ENCODE results near the gene LYPD3. TPM values are rescaled to one million over a fixed set of nuclear protein-coding genes. Genes with fewer than 3 reads are reported as not detected.
"Not testable (repeated sequence)": the region's sequence is repeated elsewhere in the genome, so short reads cannot be mapped to it uniquely, and the experiment has no call there.

Gene LYPD3
- 10 to 100 TPM in 1 of 5 experiments, 1 to 10 TPM in 4; 1.1 to 30.6 (median 6.1) TPM for total RNA-seq
- 1 to 10 TPM; 6.5 to 9.1 TPM for polyA plus RNA-seq
- 20.6 reads per million, percentile 51 among the genes with 10 or more reads in this experiment for total RNA-seq

DNA sequence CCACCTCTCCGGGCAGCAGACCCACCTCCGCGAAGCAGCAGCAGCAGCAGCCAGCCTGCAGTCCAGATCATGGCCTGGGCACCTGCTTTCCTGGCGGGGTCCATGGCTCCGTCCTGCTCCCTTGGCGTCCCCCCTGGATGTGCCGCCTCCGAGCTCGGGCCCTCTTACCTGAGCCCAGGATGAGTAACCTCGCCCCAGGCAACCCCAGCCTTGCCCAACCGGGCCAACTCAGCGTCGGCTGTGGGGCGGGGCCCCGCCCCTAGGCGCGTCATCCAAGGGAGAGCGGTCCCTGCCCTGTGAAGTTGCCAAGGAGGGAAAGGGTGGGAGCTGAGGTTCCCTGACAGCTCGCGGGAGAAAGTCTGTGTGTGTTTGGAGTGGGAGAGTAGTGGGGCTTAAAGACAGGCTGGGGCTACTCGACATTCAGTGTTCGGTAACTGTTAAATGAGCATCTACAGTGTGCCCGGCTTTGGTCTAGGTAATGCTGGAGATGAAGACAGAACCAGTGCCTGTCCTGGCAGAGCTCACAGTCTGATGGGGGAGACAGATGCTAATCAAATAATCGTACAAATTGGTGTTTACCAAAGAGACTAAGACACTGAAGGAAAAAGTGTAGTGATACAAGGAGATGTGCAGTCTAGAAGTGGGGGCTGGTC is at the start of gene LYPD3:
LYPD3 (minus strand) TSS at position 141 of the 653 bp plus-strand sequence; CDS start at position 104, 37 bp downstream.
- Histone ChIP-seq H3K9me3 (ENCODE audit: control insufficient read depth in 2 of 3, low read length in 3 of 3) (no peaks in the 10 kb centered on the region), H3K4me3 (ENCODE audit: low read length) (peak within 1 kb of the TSS; percentile 92), H3K4me1 (ENCODE audit: control insufficient read depth in 2 of 2, insufficient read depth in 2 of 2, low read length in 2 of 2) (peaks cover 19 to 36% of the 10 kb centered on the region in 2 donors), H3K27ac (ENCODE audit: low read depth, low read length) (peak within 1 kb of the TSS; percentile 92), H3K36me3 (ENCODE audit: control insufficient read depth in 2 of 3, insufficient read depth in 3 of 3, low read length in 3 of 3) (no peaks in the 10 kb centered on the region), H3K27me3 (ENCODE audit: control insufficient read depth in 2 of 2, insufficient read depth in 2 of 2, low read length in 2 of 2) (no peaks in the 10 kb centered on the region)
- H3K4me3 Mint-ChIP-seq, result peak within 1 kb of the TSS; percentile 87 to 99 (median 94)
- H3K4me1 Mint-ChIP-seq, result peaks cover 26 to 87% (median 69%) of the 10 kb centered on the region in 7 donors
- CTCF ChIA-PET, result interaction anchor here (0.6 to 3.5 kb wide), 5 partner anchors 9 to 54 kb away, joined by 3 to 15 read pairs (median 4); no protein-coding TSS in a partner anchor
- peaks cover 0 to 2% (median 0%) of the 10 kb centered on the region in 5 donors for H3K27me3 Mint-ChIP-seq
- peak within 1 kb of the TSS; percentile 62 to 100 (median 99) for H3K27ac Mint-ChIP-seq
- DNase-seq, result no peak
- intact Hi-C loops (cut with micrococcal nuclease), result loop anchor here in 1 of 2 donors (10.0 kb wide), 1 partner anchor 289 kb away; the partner anchor contains the start of gene SMG9
- ATAC-seq, result no peak
- POLR2A ChIA-PET, result interaction anchor here (0.7 to 5.8 kb wide), 6 partner anchors 9 to 39 kb away, joined by 3 to 64 read pairs (median 20); partner anchors contain the start of gene PHLDB3
- peaks cover 0 to 8% (median 0%) of the 10 kb centered on the region in 5 donors for H3K36me3 Mint-ChIP-seq
- no peaks in the 10 kb centered on the region for H3K9me3 Mint-ChIP-seq

DNA sequence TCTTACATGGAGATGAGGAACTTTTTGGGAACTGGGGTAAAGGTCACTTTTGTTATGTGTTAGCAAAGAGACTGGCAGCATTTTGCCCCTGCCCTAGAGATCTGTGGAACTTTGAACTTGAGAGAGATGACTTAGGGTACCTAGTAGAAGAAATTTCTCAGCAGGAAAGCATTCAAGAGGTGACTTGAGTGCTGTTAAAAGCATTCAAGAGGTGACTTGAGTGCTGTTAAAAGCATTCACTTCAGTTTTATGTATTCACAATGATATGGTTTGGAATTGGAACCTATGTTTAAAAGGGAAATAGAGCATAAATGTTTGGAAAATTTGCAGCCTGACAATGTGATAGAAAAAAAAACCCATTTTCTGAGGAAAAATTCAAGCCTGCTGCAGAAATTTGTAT is 47.0 kb upstream of the LYPD3 start:
- H3K27ac Mint-ChIP-seq, result peak overlapping the region in 2 of 9 donors; percentile 4 to 72

DNA sequence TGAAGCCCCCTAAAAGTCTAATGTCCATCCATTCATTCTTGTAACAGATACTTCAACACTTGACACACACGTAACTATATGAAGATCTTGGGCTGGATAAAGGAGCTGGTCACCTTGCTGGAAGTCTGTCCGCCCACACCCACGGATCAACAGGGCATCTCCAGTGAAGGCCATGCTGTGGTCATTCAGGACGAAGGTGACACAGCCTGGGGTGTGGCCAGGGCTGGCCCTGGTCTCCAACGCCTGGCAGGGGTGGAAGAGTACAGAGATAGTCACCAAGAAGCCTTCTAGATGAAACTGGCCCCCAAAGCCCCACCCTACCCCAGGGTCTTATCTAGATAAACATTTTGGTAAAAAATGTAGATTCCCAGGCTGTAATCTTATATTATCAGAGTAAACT is 45.9 kb upstream of the LYPD3 start:
- ATAC-seq (no peak), DNase-seq (no peak)
- H3K27me3 ChIP-seq (ENCODE audit: control insufficient read depth in 2 of 2, insufficient read depth in 2 of 2, low read length in 2 of 2), result no peaks in the 10 kb centered on the region
- peaks cover 0 to 23% (median 0%) of the 10 kb centered on the region in 3 experiments for H3K36me3 ChIP-seq (ENCODE audit: control insufficient read depth in 2 of 3, insufficient read depth in 3 of 3, low read length in 3 of 3)
- Mint-ChIP-seq H3K27ac (peak overlapping the region in 2 of 9 donors; percentile 8 to 25), H3K27me3 (no peaks in the 10 kb centered on the region), H3K4me3 (no peak overlapping the region), H3K36me3 (peaks cover 0 to 30% (median 18%) of the 10 kb centered on the region in 5 donors), H3K4me1 (peaks cover 0 to 5% (median 0%) of the 10 kb centered on the region in 7 donors), H3K9me3 (no peaks in the 10 kb centered on the region)
- H3K4me3 ChIP-seq (ENCODE audit: low read length), result no peak overlapping the region
- H3K4me1 ChIP-seq (ENCODE audit: control insufficient read depth in 2 of 2, insufficient read depth in 2 of 2, low read length in 2 of 2), result no peaks in the 10 kb centered on the region
- H3K9me3 ChIP-seq (ENCODE audit: control insufficient read depth in 2 of 3, low read length in 3 of 3), result no peaks in the 10 kb centered on the region
- intact Hi-C loops (cut with micrococcal nuclease), result no loop called here
- ChIA-PET CTCF (interaction anchor here (3.0 kb wide), 1 partner anchor 9 kb away, joined by 14 read pairs; no protein-coding TSS in a partner anchor), POLR2A (no interaction called here)
- no peak overlapping the region for H3K27ac ChIP-seq (ENCODE audit: low read depth, low read length)

More for the DNA sequence above, 47.0 kb upstream of the LYPD3 start:
- H3K4me3 ChIP-seq (ENCODE audit: low read length); intact Hi-C loops (cut with micrococcal nuclease); H3K4me1 Mint-ChIP-seq; H3K27me3 ChIP-seq (ENCODE audit: control insufficient read depth in 2 of 2, insufficient read depth in 2 of 2, low read length in 2 of 2); H3K27ac ChIP-seq (ENCODE audit: low read depth, low read length); H3K27me3 Mint-ChIP-seq; H3K4me1 ChIP-seq (ENCODE audit: control insufficient read depth in 2 of 2, insufficient read depth in 2 of 2, low read length in 2 of 2); H3K9me3 ChIP-seq (ENCODE audit: control insufficient read depth in 2 of 3, low read length in 3 of 3); CTCF ChIA-PET; DNase-seq; H3K4me3 Mint-ChIP-seq; H3K9me3 Mint-ChIP-seq; POLR2A ChIA-PET; ATAC-seq: not testable (repeated sequence)
- H3K36me3 ChIP-seq (ENCODE audit: control insufficient read depth in 2 of 3, insufficient read depth in 3 of 3, low read length in 3 of 3), result peaks cover 0 to 23% (median 0%) of the 10 kb centered on the region in 3 experiments
- H3K36me3 Mint-ChIP-seq, result peaks cover 0 to 33% (median 18%) of the 10 kb centered on the region in 5 donors

DNA sequence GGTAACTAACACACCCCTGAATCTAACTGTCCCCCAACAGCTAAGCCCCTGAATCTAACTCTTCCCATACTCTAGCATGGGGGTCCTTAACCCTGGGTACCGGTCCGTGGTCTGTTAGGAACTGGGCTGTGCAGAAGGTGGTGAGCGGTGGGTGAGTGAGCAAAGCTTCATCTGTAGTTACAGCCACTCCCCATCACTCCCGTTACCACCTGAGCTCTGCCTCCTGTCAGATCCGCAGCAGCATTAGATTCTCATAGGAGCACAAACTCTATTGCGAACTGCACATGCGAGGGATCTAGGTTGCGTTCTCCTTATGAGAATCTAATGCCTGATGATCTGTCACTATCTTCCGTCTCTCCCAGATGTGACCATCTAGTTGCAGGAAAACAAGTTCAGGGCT is 45.3 kb upstream of the LYPD3 start:
- no peak overlapping the region for H3K27ac ChIP-seq (ENCODE audit: low read depth, low read length)
- H3K27me3 ChIP-seq (ENCODE audit: control insufficient read depth in 2 of 2, insufficient read depth in 2 of 2, low read length in 2 of 2), result no peaks in the 10 kb centered on the region
- POLR2A ChIA-PET, result interaction anchor here (0.6 kb wide), 1 partner anchor 84 kb away, joined by 5 read pairs; no protein-coding TSS in a partner anchor
- H3K4me3 ChIP-seq (ENCODE audit: low read length), result no peak overlapping the region
- no peak for DNase-seq
- no peaks in the 10 kb centered on the region for H3K27me3 Mint-ChIP-seq
- no peak for ATAC-seq
- no peaks in the 10 kb centered on the region for H3K9me3 ChIP-seq (ENCODE audit: control insufficient read depth in 2 of 3, low read length in 3 of 3)
- H3K9me3 Mint-ChIP-seq, result no peaks in the 10 kb centered on the region
- CTCF ChIA-PET, result interaction anchor here (1.7 to 3.0 kb wide), 2 partner anchors 9 to 64 kb away, joined by 6 to 14 read pairs; no protein-coding TSS in a partner anchor
- H3K27ac Mint-ChIP-seq, result peak overlapping the region in 4 of 9 donors; percentile 25 to 59 (median 49)
- peaks cover 0 to 10% (median 4%) of the 10 kb centered on the region in 7 donors for H3K4me1 Mint-ChIP-seq
- intact Hi-C loops (cut with micrococcal nuclease), result no loop called here
- peaks cover 0 to 30% (median 18%) of the 10 kb centered on the region in 5 donors for H3K36me3 Mint-ChIP-seq
- peaks cover 0 to 23% (median 0%) of the 10 kb centered on the region in 3 experiments for H3K36me3 ChIP-seq (ENCODE audit: control insufficient read depth in 2 of 3, insufficient read depth in 3 of 3, low read length in 3 of 3)
- H3K4me1 ChIP-seq (ENCODE audit: control insufficient read depth in 2 of 2, insufficient read depth in 2 of 2, low read length in 2 of 2), result no peaks in the 10 kb centered on the region
- no peak overlapping the region for H3K4me3 Mint-ChIP-seq

DNA sequence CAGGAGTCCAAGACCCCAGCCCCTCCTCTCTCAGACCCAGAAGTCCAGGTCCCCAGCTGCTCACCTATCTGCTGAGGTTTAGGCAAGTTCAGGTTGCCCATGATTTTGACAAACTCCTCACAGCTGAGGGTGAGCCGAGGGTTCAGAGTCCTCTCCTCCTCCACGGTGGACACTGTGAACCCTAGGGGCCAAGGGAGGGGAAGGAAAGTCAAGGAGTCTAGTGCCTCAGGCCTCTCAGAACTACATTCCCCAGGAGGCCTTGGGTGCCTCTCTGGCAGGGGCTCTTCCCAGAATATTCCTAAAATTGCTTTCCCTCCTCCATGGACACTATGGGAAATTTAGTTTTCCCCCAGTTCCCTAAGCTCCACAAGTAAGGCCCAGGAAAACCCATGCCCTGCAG is 42.5 kb upstream of the LYPD3 start:
- POLR2A ChIA-PET, result interaction anchor here (1.2 kb wide), 1 partner anchor 12 kb away, joined by 3 read pairs; no protein-coding TSS in a partner anchor
- no peaks in the 10 kb centered on the region for H3K27me3 Mint-ChIP-seq
- intact Hi-C loops (cut with micrococcal nuclease), result no loop called here
- Histone ChIP-seq H3K4me1 (ENCODE audit: control insufficient read depth in 2 of 2, insufficient read depth in 2 of 2, low read length in 2 of 2) (peaks cover 5 to 13% of the 10 kb centered on the region in 2 donors), H3K9me3 (ENCODE audit: control insufficient read depth in 2 of 3, low read length in 3 of 3) (no peaks in the 10 kb centered on the region), H3K27me3 (ENCODE audit: control insufficient read depth in 2 of 2, insufficient read depth in 2 of 2, low read length in 2 of 2) (no peaks in the 10 kb centered on the region), H3K4me3 (ENCODE audit: low read length) (no peak overlapping the region), H3K36me3 (ENCODE audit: control insufficient read depth in 2 of 3, insufficient read depth in 3 of 3, low read length in 3 of 3) (peaks cover 0 to 27% (median 0%) of the 10 kb centered on the region in 3 experiments), H3K27ac (ENCODE audit: low read depth, low read length) (no peak overlapping the region)
- ATAC-seq (no peak), DNase-seq (no peak)
- peaks cover 0 to 2% (median 0%) of the 10 kb centered on the region in 11 donors for H3K9me3 Mint-ChIP-seq
- CTCF ChIA-PET, result no interaction called here
- H3K27ac Mint-ChIP-seq, result peak overlapping the region in 6 of 9 donors; percentile 9 to 78 (median 64)
- no peak overlapping the region for H3K4me3 Mint-ChIP-seq
- H3K36me3 Mint-ChIP-seq, result peaks cover 0 to 32% (median 21%) of the 10 kb centered on the region in 5 donors
- H3K4me1 Mint-ChIP-seq, result peaks cover 14 to 27% (median 23%) of the 10 kb centered on the region in 7 donors

DNA sequence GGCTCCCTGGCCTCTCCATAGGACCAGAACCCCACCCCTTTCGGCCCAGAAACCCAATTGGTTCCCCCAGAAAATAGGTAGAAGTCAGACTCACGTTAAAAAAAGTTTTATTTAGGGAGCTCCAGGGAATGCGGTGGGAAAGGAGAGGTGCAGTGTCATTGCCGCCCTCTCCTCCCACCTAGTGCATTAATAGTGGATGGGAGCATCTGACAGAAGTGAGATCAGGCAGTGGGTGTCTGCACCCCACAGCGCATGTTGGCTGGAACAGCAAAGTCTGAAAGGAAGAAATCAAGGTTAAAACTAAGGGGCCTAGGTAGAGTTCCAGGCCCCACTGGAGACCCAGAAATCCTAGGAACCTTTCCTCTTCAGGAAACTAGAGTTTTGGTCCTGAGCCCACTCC is 41.2 kb upstream of the LYPD3 start:
- peaks cover 5 to 18% of the 10 kb centered on the region in 2 donors for H3K4me1 ChIP-seq (ENCODE audit: control insufficient read depth in 2 of 2, insufficient read depth in 2 of 2, low read length in 2 of 2)
- CTCF ChIA-PET, result no interaction called here
- no peaks in the 10 kb centered on the region for H3K9me3 ChIP-seq (ENCODE audit: control insufficient read depth in 2 of 3, low read length in 3 of 3)
- peak overlapping the region; percentile 44 for H3K27ac ChIP-seq (ENCODE audit: low read depth, low read length)
- no peak overlapping the region for H3K4me3 Mint-ChIP-seq
- peaks cover 20 to 36% (median 32%) of the 10 kb centered on the region in 7 donors for H3K4me1 Mint-ChIP-seq
- DNase-seq, result no peak
- H3K27ac Mint-ChIP-seq, result peak overlapping the region in 7 of 9 donors; percentile 47 to 100 (median 90)
- H3K4me3 ChIP-seq (ENCODE audit: low read length), result no peak overlapping the region
- no peaks in the 10 kb centered on the region for H3K27me3 ChIP-seq (ENCODE audit: control insufficient read depth in 2 of 2, insufficient read depth in 2 of 2, low read length in 2 of 2)
- intact Hi-C loops (cut with micrococcal nuclease), result no loop called here
- H3K9me3 Mint-ChIP-seq, result peaks cover 0 to 2% (median 0%) of the 10 kb centered on the region in 11 donors
- POLR2A ChIA-PET, result interaction anchor here (3.1 kb wide), 1 partner anchor 68 kb away, joined by 15 read pairs; no protein-coding TSS in a partner anchor
- peaks cover 0 to 33% (median 0%) of the 10 kb centered on the region in 3 experiments for H3K36me3 ChIP-seq (ENCODE audit: control insufficient read depth in 2 of 3, insufficient read depth in 3 of 3, low read length in 3 of 3)
- ATAC-seq, result no peak
- peaks cover 0 to 31% (median 17%) of the 10 kb centered on the region in 5 donors for H3K36me3 Mint-ChIP-seq
- no peaks in the 10 kb centered on the region for H3K27me3 Mint-ChIP-seq

All from naive thymus-derived CD4-positive, alpha-beta T cell (primary cell).